ENCODE data around the gene LGI2. TPM values are rescaled to one million over a fixed set of nuclear protein-coding genes. Genes with fewer than 3 reads are reported as not detected.

The LGI2 gene
- polyA plus RNA-seq, 1 donor from 2014 or later: 10.3 TPM

GRCh38 chr4:25001509-25001908 lies 29.2 kb downstream of the LGI2 start:
- Histone ChIP-seq H3K4me3 (ENCODE audit: low read length) (no peak overlapping the region), H3K9me3 (ENCODE audit: low read length) (no peaks in the 10 kb centered on the region), H3K79me2 (replicated peaks; ENCODE audit: insufficient read depth, low read length) (no peaks in the 10 kb centered on the region), H4K20me1 (ENCODE audit: insufficient read depth) (no peaks in the 10 kb centered on the region), H2AFZ (ENCODE audit: low read depth, low read length) (no peak overlapping the region), H3K9me2 (ENCODE audit: insufficient read depth, low read length) (no peaks in the 10 kb centered on the region), H3K36me3 (ENCODE audit: insufficient read depth, low read length) (no peaks in the 10 kb centered on the region), H3K9ac (ENCODE audit: low read length) (no peak overlapping the region), H3K27me3 (ENCODE audit: insufficient read depth, low read depth, low read length) (no peaks in the 10 kb centered on the region), H3K4me2 (ENCODE audit: low read length) (no peak overlapping the region), H3F3A (ENCODE audit: insufficient read depth, low read length, poor library complexity, severe bottlenecking) (no peaks in the 10 kb centered on the region), H3K27ac (ENCODE audit: low read length) (no peak overlapping the region)
- TF ChIP-seq SMC3 (conservative IDR thresholded peaks at IDR 0.05; ENCODE audit: poor library complexity) (no peak), RAD21 (conservative IDR thresholded peaks at IDR 0.05) (no peak), REST (IDR thresholded peaks at IDR 0.05; ENCODE audit: borderline replicate concordance) (no peak), CTCF (IDR thresholded peaks at IDR 0.05; ENCODE audit: poor library complexity, severe bottlenecking) (no peak), EP300 (conservative IDR thresholded peaks at IDR 0.05; ENCODE audit: poor library complexity, severe bottlenecking) (no peak), POLR2AphosphoS5 (IDR thresholded peaks at IDR 0.05) (no peak), TAF1 (IDR thresholded peaks at IDR 0.05; ENCODE audit: low read depth) (no peak), MXI1 (conservative IDR thresholded peaks at IDR 0.05; ENCODE audit: poor library complexity, severe bottlenecking) (no peak), EZH2 (IDR thresholded peaks at IDR 0.05; ENCODE audit: borderline replicate concordance, insufficient read depth, low read length, poor library complexity, severe bottlenecking) (no peak)

- H4K20me1 ChIP-seq (ENCODE audit: insufficient read depth): no peaks in the 10 kb centered on the region
- H3K9ac ChIP-seq (ENCODE audit: low read length): no peak overlapping the region
- no peaks in the 10 kb centered on the region for H3K9me3 ChIP-seq (ENCODE audit: low read length)
- TF ChIP-seq CTCF (IDR thresholded peaks at IDR 0.05; ENCODE audit: poor library complexity, severe bottlenecking): no peak
- no peak for TF ChIP-seq MXI1 (conservative IDR thresholded peaks at IDR 0.05; ENCODE audit: poor library complexity, severe bottlenecking)
- no peak for TF ChIP-seq TAF1 (IDR thresholded peaks at IDR 0.05; ENCODE audit: low read depth)
- TF ChIP-seq POLR2AphosphoS5 (IDR thresholded peaks at IDR 0.05): no peak
- no peaks in the 10 kb centered on the region for H3K27me3 ChIP-seq (ENCODE audit: insufficient read depth, low read depth, low read length)
- no peak overlapping the region for H3K4me2 ChIP-seq (ENCODE audit: low read length)
- H3K4me3 ChIP-seq (ENCODE audit: low read length): no peak overlapping the region
- no peak overlapping the region for H3K27ac ChIP-seq (ENCODE audit: low read length)
- H3K79me2 ChIP-seq (replicated peaks; ENCODE audit: insufficient read depth, low read length): no peaks in the 10 kb centered on the region
- no peak overlapping the region for H2AFZ ChIP-seq (ENCODE audit: low read depth, low read length)
- no peaks in the 10 kb centered on the region for H3K9me2 ChIP-seq (ENCODE audit: insufficient read depth, low read length)
- H3K36me3 ChIP-seq (ENCODE audit: insufficient read depth, low read length): no peaks in the 10 kb centered on the region
- H3F3A ChIP-seq (ENCODE audit: insufficient read depth, low read length, poor library complexity, severe bottlenecking): no peaks in the 10 kb centered on the region
Observed at GRCh38 chr4:25000639-25001038, 30.1 kb downstream of the LGI2 start.

All from neural cell (in vitro differentiated cells).